GM19025 (cell line): ENCODE results near the gene RASD1.
"Not testable (repeated sequence)": the region's sequence is repeated elsewhere in the genome, so short reads cannot be mapped to it uniquely, and the experiment has no call there.

Experiments
- ATAC-seq: cut with Tn5 transposase; IDR thresholded peaks from one replicate; pipeline ENCODE4 v1.9.1; 2021; ENCODE audit warnings: mild to moderate bottlenecking, low read depth, moderate library complexity; ENCODE audit not compliant: unreplicated experiment

The RASD1 gene

DNA sequence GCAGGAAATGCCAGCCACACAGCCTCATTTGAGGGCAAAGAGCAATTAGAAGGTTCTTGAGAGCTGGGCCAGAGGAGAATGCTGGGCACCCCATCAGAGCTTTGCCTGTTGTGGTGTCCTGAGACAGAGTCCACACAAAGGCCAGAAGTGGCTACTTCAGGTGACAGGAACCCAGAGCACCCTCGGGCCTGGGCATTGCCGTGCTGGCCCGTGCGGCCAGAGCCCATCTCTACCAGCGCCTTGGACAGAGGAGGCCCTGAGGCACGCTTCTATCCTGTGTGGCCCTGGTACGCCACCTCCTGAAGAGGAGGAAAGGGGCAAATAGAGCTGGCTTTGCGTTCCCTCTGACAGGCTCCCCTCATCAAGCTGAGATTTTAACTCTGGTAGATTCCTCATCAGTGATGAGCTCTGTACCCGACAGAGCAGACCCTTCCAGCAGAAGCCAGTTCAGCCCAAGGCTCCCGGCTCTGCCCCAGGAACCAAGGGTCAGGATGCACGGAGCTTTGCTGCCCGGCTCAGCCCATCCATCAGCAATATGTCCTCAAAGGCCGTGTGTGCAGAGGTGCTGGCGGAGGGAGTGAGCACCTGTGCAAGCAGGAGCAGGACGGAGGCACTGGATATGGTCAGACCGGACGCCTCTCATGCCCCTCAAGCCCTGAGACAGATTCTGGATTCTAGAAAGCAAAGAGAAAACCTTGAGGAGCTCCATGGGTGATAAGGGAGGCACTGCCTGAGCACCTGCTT is 3.4 kb upstream of the RASD1 start:
- no peak for ATAC-seq

DNA sequence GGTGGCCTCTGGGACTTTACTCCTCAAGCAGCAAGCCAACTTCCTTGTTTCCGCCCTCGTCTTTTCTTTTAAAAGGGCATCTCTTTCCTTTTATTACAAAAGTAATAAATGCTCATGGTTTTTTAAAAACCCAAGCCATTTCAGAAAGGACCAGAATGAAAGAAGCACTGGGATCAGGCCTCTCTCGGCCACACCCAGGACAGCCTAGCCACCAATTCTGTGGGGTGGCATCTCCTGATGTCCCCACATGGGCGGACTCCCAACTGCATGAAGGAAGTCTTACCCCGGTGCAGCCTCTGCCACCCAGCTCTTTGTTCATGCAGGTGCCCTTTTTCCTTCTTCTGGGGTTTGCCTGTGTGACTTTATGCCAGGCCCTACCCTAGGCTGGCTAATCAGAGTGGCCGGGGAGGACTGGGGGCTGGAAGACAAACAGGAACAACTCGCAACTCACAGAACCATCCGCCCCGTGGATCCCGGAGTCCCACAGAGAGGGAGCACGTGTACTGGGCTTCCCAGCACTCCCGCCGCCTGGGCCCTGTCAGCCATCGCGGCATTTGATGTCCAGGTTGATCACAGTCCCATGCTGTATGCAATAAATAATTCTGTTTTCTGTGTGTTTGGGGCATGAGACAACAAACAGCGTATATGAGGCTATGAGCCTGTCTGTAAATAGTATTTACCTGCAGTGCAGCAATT is 2.6 kb upstream of the RASD1 start:
- no peak for ATAC-seq

DNA sequence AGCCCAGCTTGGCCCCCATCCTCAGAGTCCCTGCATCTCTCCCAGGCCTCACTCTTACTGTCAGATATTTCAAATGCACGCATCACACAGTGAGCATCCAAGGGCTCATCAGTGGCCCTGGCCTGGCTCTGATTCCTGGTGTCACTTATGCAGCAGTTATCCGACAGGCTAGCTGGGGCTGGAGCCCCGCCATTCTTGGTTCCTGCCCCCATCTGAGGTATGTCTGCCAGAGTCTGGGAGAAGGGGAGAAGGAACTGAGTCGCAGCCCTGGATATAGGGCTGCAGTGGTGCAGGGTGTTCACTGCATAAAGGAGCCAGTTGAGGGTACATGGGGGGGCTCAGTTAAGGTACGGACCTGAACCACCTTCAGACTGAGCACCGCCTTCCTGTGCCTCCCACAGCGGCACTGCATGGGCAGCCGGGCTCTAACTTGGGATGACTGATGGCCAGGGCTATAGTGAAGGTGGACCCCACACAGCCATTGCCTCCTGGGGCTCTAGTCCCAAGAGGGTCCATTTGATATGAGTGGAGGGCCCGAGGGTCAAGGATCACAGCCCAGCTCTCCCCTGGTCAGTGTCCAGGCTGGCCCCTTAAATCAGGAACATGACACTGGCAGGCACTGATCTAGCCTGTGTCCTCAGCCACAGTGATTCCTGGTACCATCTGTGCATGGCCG is 1.8 kb upstream of the RASD1 start:
- no peak for ATAC-seq

DNA sequence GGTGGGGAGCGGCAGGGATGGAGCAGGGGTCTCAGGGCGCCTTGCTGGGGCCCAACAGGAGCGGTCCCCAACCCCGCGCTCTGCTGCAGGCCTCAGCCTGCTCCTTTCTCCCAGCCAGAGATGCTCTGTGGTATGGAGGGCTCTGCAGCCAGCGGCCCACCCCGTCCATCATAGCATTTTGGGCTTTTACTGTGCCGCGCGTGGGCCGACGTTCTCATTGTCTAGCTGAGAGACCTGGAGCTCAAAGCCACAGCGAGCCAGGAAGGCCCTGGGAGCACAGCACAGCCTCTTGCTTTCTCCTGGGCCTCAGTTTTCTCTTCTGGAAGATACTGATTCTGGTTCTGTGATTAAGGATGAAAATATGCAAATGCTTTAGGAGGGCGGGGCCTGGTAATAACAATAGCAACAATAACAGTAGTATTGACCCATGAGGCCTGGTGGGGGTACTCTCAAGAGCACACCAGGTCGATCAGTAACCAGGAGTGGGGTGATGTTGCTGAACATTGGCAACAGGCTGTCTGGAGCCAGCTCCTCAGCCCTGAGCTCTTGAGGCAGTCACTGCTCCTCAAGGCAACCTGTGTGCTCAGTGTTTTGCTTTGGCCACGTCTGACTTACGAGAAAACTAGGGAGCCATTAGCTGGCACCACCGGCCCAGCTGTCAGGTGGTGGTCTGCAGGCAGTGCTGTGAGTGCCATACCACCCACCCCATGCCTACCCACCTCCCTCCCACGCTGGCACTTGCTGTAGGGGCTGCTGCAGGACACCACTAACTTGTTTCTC is 1.1 kb upstream of the RASD1 start:
- no peak for ATAC-seq

DNA sequence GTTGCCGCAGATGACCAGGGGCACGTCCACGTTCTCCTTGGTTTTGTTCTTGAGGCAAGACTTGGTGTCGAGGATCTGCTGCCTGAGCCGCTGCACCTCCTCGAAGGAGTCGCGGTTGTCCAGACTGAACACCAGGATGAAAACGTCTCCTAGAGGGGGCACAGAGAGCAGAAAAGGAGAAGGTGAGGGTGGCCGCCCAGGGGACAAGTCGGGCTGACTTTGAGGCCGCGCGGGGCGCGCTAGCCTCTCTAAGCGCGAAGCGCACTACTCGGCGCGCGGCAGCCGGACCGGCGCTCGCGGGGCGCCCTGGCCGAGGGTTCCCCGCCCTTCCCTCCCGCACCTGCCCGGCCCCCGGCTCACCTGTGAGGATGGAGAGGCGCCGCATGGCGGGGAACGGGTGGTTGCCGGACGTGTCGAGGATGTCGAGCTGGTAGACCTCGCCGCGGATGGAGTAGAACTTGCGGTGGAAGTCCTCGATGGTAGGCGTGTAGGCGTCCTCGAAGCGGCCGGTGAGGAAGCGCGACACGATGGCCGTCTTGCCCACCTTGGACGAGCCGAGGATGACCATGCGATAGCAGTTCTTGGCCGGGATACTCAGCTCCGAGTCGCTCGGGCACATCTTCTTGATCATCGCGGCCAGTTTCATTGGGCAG is 533 bp downstream of the RASD1 start:
- ATAC-seq: no peak

DNA sequence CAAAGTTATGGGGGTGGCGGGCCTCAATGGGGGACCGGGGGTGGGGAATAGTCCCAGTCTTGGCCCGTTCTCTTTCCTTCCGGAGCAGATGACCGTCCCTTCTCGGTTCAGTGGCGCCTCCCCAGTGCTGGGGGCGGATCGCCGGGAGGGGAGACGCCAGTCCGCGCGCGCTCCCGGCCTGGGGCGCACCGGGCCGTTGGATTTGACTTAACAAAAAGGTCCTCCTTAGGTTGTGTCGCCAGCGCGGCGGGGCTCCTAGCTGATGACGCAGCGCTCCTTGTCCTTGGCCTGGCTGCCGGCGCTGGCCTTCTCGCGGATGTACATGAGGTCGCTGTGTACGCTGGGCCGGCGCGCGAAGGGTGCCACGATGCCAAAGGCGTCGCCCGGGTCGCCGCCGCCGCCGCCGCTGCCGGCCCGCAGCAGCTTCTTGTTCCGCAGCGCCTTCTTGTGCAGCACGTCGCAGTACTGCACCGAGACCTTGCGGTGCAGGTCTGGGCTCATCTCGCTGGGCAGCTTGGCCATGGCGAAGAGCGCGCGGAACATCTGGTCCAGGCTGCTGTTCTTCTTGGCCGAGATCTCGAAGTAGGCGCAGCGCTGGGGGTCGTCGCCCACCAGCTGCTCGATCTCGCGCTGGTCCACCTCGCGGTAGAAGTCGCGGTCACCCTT is 1.2 kb downstream of the RASD1 start:
- no peak for ATAC-seq

DNA sequence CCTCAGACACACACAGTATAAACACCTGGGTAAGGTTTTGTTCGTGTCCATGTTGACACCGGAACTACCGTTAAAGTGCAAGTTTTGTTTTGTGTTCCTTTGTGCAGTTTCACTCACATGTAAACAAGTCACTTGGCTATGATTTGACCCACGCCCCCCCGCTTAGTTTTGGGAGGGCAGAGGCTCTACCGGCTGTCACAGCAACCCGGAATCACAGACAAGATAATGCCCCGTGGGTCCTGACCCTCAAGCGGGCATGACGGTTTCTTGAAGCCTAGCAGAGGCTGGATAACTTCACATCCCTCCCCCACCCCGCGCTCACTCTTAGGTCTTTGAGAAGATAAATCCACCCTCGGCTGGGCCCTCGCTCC is 1.7 kb downstream of the RASD1 start:
- ATAC-seq: no peak

DNA sequence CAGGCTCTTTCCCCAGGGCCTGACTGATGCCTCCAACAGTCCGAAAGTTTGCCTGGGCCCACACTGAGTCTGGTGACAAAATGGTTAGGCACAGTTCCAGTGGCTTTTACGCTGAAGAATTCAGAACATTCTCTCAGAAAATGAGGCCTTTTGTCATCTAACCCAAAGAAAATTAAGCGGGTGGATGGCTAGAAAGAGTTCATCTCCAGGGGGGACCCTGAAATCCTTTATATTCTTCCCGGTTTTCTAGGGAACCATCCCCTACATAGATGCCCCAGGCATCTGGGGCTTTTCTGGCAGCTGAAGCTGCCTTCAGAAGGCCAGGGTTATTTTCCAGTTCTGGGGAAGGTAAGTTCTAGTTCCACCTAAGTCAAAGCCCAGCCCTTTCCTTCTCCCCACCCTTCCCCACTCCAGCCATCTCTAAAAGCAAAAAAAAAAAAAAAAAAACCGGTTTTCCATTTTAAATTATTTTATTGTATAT is 2.2 kb downstream of the RASD1 start:
- no peak for ATAC-seq

DNA sequence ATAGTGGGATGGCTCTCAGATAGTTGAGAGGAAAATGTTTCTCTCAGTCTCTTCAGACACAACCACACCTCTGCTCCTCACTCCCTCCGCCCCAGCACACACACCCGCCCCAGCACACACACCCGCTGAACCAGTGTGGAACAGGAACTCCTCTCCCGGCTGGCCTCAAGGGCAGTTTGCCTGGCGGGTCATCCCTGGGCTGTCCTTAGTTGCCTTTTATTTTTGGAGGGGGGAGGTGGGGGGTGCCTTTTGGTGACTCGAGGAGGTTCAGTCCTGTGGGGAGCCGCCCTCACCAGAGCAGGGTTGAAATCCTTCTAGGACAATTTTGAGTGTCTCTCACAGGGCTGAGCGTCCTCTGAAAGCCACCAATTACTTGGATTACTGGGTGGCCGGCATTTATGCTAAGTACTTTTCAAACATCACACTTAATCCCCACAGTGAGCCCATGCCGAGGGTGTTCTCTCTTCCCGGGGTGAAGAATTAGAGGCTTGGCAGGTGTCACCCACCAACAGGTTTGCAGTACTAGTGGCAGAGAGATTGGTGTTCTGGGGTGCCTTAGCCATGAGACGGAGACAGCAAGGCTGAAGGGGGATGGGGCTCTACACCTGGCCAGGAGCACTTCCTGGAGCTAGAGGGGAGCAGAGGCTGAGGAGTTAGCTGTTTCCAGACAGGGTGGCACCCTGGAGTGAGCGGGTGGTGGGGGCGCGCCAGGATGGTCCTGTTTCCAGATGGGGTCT is 2.8 kb downstream of the RASD1 start:
- no peak for ATAC-seq

DNA sequence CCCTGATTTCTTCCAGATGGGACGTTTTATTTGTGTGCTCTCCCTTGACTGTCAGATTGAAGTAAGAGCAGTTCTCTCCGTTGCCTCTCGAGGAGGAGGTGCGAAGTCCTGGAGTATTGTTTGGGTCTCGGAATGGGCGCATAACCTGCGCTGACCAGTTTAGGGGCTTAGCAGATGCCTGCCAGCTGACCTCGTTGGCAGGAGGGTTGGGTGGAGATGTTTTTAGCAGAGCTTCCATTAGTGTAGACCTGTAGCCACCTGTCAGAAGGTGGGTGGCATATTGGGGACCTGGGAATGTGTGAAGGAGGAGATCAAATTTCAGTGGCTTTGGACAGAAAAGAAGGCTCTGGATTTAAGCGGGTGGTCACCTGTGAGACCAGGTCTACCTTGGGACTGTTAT is 3.6 kb downstream of the RASD1 start:
- ATAC-seq: no peak

DNA sequence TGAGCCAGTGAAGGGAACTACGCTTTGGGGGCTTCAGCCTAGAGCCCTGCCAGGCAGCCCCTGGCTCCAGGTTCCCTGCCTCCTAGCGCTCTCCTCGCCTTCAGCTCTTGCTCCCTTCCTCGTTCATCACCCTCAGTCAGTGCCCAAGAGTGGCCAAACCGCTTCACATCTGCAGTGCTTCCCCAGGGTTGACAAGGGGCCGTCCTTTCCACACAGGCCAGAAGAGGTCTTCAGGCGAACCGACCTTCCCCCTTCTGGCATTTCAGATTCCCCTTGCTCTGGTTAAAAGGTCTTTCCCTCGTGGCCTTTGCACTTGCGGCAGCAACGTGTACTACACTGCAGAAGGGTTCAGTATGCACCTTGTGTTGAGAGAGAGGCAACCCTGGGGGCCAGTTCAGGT is 4.1 kb downstream of the RASD1 start:
- no peak for ATAC-seq

DNA sequence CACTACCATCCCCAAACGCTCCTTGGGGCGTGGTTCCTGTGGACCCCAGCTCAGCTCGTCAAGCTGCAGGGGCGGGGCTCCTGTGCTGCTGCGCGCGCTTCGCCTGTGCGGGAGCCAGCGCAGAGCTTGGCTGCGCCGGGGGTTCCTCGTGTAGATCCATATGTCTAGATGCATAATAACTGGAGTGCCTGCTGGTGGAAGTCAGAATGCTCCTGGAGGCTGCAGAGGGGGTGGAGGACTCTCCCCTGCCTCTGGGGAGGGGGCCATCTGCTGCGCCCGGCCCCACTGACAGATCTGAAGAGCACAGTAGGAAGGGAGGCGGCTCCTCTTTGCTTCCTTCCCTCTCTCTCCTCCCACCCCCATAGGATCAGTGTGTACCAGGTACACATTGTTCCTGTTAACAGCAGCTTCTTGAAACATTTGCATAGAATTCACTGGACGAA is 4.6 kb downstream of the RASD1 start:
- ATAC-seq: no peak

DNA sequence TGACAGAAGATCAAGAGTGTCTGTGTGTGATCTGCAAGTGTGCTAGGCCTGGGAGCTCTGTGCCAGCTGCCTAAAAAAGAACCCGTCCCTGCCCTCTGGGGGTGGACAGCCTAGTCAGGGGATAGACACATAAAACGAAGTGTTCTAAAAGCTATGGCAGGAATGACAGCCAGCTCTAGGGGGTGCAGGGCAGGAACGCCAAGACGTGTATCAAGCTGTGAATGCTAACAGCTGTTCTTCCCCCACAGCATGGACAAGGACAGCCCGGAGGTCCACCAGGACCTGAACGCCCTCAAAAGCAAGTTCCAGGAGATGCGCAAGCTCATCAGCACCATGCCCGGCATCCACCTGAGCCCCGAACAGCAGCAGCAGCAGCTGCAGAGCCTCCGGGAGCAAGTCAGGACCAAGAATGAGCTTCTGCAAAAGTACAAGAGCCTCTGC is 5.1 kb downstream of the RASD1 start:
- no peak for ATAC-seq

DNA sequence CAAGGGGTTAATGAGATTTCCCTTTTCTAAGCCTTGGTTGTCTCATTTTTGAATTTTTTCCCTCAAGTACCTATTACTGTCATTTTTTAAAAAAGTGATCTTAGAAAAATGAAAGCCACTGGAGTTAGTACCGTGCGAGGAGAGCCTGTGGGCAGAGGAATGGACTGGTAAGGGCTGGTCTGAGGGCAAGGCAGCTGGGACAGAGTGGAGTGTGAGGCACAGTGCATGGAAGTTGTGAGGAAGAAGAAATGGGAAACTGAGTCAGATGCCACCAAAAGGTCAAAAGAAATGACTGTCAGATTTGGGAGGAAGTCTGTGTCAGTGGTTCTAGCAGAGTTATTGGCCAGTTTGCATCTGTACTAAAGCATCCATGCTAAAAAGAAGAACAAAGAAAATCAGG is 8.2 kb downstream of the RASD1 start:
- ATAC-seq: no peak

DNA sequence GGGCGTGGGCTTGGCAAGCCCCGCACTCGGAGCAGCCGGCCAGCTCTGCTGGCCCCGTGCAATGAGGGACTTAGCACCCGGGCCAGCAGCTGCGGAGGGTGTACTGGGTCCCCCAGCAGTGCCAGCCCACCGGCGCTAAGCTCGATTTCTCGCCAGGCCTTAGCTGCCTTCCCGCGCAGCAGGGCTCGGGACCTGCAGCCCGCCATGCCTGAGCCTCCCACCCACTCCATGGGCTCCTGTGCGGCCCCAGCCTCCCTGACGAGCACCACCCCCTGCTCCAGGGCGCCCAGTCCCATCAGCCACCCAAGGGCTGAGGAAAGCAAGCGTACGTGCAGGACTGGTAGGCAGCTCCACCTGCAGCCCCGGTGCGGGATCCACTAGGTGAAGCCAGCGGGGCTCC is 9.8 kb downstream of the RASD1 start:
- ATAC-seq: not testable (repeated sequence)

DNA sequence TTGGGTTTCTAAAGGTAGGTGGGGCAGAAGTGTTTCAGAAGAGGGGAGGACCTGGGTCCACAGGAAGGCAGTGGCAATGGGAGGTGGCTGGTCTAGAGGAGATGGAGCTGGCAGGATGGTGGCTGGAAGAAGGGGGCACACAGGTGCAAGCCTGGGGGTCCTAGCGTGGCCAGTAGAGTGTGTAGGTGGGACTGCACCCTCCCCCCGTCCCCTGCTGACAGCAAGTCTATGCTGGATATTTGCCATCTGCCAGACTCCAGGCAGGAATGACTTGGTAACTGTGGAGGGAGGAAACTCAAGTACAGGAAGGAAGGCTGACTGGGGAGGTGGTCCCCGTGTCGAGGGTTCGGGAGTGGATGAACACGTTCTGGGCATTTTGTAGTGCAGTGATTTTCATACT is 10.8 kb downstream of the RASD1 start:
- no peak for ATAC-seq

DNA sequence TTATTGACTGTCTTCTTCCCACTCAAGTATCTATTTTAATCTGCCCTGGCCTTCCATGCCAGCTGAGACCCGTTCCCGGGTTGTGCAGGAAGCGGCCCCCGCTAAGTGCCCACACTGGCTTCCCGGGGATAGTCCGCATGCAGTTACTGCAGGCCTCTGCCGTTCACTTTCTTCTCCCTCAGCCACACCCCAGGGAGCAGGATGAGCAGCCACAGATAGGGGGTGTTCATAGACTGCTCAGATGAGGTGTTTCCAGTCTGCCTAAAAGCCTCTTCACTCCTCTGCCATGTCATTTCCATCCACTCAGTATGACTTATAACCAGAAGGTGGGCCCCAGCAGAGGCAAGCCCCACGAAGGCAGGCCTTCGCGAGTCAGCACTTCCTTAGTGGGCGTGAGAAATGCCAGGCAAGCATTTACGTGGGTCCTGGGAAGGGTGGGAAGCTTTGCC is 11.7 kb downstream of the RASD1 start:
- no peak for ATAC-seq

DNA sequence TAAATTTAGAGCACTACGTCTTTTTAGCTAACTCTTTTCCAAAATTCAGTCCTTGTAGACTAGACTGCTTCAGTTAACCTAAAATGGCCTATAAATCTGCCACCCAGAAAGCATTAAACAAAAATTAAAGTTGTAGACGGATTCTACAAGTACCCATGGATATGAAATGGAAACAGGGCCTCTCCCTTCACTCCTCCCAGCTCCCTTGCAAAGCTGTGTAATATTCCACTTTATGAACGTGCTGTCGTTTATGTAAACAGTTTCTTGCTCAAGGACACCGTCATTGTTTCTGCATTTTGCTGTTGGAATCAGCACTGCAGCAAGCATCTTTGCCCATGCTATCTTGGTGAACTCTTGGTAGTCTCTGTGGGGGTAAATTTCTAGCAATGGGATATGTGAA is 14.3 kb downstream of the RASD1 start:
- no peak for ATAC-seq

DNA sequence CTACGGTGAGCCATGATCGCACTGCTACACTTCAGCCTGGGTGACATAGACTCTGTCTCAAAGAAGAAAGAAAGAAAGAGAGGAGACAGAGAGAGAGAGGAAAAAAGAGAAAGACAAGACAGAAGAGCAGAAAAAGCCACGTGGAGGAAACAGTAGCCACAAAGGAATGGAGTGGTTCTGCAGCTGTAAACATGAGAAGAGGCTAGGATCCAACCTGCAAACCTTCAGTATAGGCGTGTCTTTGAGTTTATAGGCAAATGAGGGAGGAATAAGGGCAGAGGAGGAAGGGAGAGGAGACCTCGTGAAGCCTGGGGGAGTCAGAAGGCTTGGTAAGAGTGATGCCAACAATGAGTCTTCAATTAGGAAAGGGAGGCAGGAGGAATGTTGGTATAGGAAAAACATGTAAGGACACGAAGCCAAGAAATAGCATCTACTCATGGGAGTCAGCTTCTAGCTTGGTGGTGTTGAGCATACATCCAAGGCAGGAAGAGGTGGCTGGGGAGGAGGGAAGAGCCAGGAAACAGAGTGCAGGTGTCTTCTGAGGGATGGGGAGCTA is 15.5 kb downstream of the RASD1 start:
- no peak for ATAC-seq
